Pons (tissue), 1 donor: ENCODE results near the gene ZNF160.
"Not testable (repeated sequence)": the region's sequence is repeated elsewhere in the genome, so short reads cannot be mapped to it uniquely, and the experiment has no call there.

ENCODE experiments used
- DNase-seq: peaks from one replicate; pipeline ENCODE4 v3.0.0-alpha.2; 2016; ENCODE audit warnings: low spot score

Gene ZNF160

GRCh38 chr19:53103234-53104203, at the start of gene ZNF160:
Gene ZNF160, minus strand, starts transcription at chr19:53103422. Its CDS starts 17,146 bp downstream, at chr19:53086276.
- peak; percentile 96 for DNase-seq

DNA sequence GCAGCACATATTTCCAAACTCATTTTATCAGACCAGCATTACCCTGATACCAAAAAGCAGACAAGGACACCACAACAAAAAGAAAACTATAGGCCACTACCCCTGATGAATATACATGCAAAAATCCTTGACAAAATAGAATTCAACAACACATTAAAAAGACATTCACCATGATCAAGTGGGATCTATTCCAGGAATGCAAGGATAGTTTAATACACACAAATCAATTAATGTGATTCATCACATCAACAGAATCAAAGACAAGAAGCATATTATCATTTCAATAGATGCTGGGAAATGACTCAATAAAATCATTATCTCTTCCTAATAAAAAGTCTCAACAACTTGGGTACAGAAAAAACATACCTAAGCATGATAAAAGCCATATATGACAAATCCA, 44.4 kb upstream of the ZNF160 start:
- DNase-seq = no peak

DNA sequence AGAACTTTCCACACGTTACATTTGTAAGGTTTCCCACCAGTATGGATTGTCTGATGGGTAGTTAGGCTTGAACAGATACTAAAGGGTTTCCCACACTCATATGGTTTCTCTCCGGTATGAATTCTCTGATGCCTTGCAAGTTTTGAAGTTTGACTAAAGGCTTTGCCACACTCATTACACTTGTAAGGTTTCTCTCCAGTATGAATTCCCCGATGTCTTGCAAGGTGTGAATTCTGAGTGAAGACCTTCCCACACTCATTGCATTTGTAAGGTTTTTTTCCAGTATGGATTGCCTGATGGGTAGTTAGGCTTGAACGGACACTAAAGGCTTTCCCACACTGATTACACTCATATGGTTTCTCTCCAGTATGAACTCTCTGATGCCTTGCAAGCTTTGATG, 37.1 kb upstream of the ZNF160 start:
- DNase-seq = no peak

GRCh38 chr19:53136432-53136831, 33.2 kb upstream of the ZNF160 start:
- DNase-seq = no peak

DNA sequence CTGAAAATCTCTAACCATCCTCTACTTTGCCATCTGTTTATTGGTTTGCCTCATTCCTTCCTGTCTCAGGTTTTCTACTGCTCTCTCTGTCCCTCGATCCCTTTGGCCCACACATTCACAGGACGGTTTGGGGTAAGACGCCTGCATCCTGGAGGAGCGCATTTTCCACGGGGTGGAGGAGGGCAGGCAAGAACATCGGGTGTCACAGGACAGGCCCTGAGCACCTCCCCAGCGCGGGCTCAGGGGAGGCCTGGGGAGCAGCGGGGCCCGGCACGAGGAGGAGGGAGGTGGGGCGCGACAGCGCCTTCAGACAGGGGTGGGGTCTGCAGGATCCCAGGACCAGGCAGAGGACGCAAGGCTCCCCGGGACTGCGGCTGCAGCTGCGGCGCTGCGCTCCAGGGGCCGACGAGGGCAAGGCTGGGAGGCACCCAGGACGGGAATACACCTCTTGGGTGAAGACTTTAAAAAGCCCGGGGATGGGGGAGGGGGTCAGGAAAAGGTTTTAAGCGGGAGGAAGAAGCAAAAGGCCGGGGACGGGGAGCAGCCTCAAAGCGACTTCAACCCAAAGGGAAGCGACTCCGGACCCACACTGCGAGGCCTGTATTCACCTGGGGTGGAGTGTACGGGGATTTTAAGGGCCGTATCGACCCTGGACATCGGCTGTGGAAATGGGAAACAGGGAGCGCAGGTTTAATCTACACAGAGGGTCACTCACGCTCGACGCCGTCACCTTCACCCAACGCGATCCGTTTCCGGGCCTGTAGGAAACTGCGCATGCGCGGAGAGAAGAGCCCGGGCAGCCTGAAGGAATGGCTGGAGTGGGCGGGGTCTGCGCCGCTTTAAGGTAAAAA, 29.1 kb upstream of the ZNF160 start, which contains the start of gene ZNF415:
ZNF415 (minus strand) TSS at position 770 of the 851 bp plus-strand sequence. CDS start 10,234 bp downstream, outside the sequence.
- DNase-seq = peak; percentile 63

- DNase-seq = no peak
Measured at GRCh38 chr19:53131727-53132126, 28.5 kb upstream of the ZNF160 start.

DNA sequence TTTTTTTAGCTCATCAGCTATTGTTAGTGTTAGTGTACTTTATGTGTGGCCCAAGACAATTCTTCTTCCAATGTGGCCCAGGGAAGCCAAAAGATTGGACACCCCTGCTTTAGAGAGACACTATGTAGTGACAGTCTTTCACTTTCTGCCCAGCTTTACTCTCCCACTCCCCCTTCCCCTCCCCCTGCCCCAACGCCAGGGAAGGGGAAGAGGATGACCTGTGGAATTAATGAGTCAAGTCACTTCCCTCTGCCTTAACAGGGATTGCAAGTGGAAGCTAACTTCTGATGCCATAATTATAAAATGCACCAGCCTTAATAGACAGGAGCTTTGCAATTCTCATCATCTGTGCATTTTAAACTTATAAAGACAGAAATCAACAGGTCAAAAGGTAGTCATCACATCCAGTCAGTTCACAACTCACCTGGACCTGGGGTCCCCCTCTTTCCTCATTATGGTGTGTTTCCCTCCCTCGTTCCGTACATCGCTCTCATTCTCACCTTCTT, 27.9 kb upstream of the ZNF160 start:
- DNase-seq = no peak

DNA sequence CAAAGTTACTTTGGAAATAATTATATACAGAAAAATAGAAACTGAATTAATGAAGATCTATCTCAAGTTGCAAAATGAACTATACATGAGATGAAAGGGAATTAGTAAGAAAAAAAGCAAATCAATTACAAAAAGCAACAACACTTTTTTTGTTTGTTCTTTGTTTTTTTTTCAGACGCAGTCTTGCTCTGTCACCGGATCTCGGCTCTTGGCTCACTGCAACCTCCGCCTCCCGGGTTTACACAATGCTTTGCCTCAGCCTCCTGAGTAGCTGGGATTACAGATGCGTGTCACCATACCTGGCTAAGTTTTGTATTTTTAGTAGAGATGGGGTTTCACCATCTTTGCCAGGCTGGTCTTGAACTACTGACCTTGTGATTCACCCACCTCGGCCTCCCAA, 27.3 kb upstream of the ZNF160 start:
- DNase-seq = peak; percentile 51

DNA sequence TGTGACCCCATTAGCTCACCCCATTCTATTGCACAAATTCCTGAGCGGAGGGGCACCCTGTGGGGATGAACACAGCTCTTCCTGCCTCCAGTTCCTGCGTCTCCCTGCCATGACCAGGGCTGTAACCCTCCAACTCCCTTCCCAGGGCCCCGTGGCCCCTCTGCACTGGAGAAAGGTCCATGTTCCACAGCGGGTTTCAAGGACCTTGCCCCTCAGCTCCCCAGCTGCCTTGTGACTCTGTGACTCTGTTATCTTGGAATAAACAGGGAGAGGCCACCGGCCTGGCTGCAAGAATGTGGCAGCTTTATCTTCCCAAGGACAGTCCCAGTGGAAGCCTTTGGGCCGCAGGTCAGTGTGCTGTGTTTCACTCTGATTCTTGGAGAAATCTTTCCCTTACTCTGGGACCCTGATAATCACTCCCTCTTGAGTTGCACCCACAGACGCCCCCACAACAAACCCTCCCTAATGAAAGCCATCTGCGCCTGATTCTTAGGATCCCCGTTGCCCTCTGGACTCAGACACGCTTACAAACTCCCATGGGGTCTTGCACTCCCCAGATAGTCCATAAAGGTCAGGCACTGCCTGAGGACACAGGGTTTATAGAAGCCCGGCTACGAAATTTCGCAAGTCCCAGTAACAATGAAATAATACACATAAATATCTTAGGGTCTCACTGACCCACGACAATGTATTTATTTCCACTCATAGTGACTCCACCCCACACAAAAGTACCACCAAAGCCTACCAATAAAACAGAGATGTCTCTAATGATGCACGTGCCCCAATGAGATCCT, 23.7 kb upstream of the ZNF160 start:
- not testable (repeated sequence) for DNase-seq

DNA sequence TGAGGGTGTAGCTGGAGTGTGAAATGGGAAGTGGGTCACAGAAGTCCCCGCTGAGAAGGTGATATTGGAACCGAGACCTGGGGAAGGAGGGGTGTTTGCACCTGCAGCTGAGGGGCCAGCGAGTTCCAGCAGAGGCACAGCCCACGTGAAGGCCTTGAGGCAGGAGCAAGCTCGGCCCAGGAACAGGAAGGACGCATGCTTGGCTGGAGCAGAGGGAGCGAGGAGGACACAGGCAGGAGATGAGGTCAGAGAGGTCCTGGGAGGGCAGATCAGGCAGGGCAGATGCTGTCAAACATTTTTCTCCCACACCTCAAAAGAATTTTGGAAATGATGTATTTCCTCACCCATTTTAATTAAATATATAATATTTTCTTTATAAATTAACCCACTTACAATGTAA, 20.2 kb upstream of the ZNF160 start:
- no peak for DNase-seq

- no peak for DNase-seq
Measured at GRCh38 chr19:53112286-53112685, 9.1 kb upstream of the ZNF160 start.

DNA sequence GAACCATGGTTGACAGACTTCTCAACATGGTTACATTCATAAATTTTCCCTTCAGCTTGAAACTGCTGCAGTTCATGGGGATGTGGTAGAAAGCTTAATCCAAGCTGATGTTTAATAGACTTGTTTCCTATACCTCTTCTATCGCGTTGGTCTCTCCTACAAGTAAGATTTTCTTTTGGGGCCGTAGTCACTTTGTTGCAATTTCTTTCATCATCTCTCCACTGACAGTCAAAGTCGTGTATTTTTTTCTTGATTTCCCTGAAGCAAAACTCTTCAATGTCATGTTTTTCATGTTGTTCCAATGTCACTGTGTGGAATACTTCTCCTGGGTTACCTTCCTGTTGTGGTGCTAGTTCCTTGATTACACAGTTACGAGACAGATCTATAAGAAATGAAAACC, 6.3 kb upstream of the ZNF160 start:
- no peak for DNase-seq

DNA sequence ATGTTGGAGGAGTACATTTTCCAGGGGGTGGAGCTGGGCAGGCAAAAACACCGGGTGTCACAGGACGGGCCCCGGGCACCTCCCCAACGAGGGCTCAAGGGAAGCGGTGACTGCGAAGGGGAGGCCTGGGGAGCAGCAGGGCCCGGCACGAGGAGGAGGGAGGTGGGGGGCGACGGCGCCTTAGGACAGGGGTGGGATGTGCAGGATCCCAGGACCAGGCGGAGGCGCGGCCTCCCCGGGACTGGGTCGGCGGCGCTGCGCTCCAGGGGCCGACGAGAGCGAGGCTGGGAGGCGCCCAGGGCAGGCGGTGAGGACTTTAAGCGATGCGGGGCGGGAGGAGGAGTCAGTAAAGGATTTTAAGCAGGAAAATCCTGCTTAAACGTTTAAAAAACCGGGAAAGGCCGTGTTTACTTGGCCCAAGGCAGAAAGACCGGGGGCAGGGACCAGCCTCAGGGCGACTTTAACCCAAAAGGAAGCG, 427 bp downstream of the ZNF160 start:
- no peak for DNase-seq

GRCh38 chr19:53102206-53102755, 941 bp downstream of the ZNF160 start:
- peak; percentile 16 for DNase-seq

GRCh38 chr19:53101518-53101917, 1.7 kb downstream of the ZNF160 start:
- DNase-seq = no peak

GRCh38 chr19:53098570-53098969, 4.7 kb downstream of the ZNF160 start:
- not testable (repeated sequence) for DNase-seq

GRCh38 chr19:53096982-53097690, 6.1 kb downstream of the ZNF160 start:
- DNase-seq = not testable (repeated sequence)

- not testable (repeated sequence) for DNase-seq
Measured at GRCh38 chr19:53096579-53096978, 6.6 kb downstream of the ZNF160 start.

GRCh38 chr19:53094754-53095575, 8.3 kb downstream of the ZNF160 start:
- no peak for DNase-seq
